H9 (cell line): ENCODE measurements around the gene ANKRD52. TPM values are rescaled to one million over a fixed set of nuclear protein-coding genes. Genes with fewer than 3 reads are reported as not detected.

Experiments
- DNase-seq: peaks from one replicate; pipeline ENCODE4 v3.0.0-alpha.2; 2017
- H2AFZ ChIP-seq: one replicate; pipeline ENCODE4 v1.6.1; 2013; ENCODE audit warnings: mild to moderate bottlenecking, low read length, control low read depth, moderate library complexity
- H2AK5ac ChIP-seq: 2 replicates; pipeline ENCODE4 v1.6.1; 2013; ENCODE audit warnings: low read length, control low read depth, mixed read lengths; ENCODE audit not compliant: insufficient read length
- H2BK120ac ChIP-seq: one replicate; pipeline ENCODE4 v1.6.1; 2013; ENCODE audit warnings: low read depth, mild to moderate bottlenecking, low read length, control low read depth, inconsistent platforms; ENCODE audit not compliant: poor library complexity, severe bottlenecking
- H2BK12ac ChIP-seq: 2 replicates; pipeline ENCODE4 v1.6.1; 2013; ENCODE audit warnings: low read length, control low read depth, mixed read lengths, low read depth; ENCODE audit not compliant: insufficient read length
- H2BK15ac ChIP-seq: 2 replicates; pipeline ENCODE4 v1.6.1; 2013; ENCODE audit warnings: low read depth, low read length, control low read depth
- H2BK20ac ChIP-seq: one replicate; pipeline ENCODE4 v1.6.1; 2013; ENCODE audit warnings: low read depth, mild to moderate bottlenecking, low read length, control low read depth, inconsistent platforms; ENCODE audit not compliant: poor library complexity, severe bottlenecking
- H2BK5ac ChIP-seq: 2 replicates; pipeline ENCODE4 v1.6.1; 2013; ENCODE audit warnings: low read length, control low read depth, mixed read lengths; ENCODE audit not compliant: insufficient read length
- H3K14ac ChIP-seq: 2 replicates; pipeline ENCODE4 v1.6.1; 2013; ENCODE audit warnings: low read length, control low read depth; ENCODE audit not compliant: insufficient read depth
- H3K18ac ChIP-seq: 2 replicates; pipeline ENCODE4 v1.6.1; 2013; ENCODE audit warnings: low read depth, mild to moderate bottlenecking, mixed read lengths, low read length, control low read depth; ENCODE audit not compliant: insufficient read length
- H3K23ac ChIP-seq: 2 replicates; pipeline ENCODE4 v1.6.1; 2013; ENCODE audit warnings: low read length, control low read depth, mixed read lengths, low read depth; ENCODE audit not compliant: insufficient read length
- H3K23me2 ChIP-seq: 2 replicates; pipeline ENCODE4 v1.6.1; 2013; ENCODE audit warnings: low read depth, mild to moderate bottlenecking, mixed read lengths, low read length, control low read depth; ENCODE audit not compliant: insufficient read length, poor library complexity, severe bottlenecking
- H3K27ac ChIP-seq: 2 replicates; pipeline ENCODE4 v1.5.1; 2013; ENCODE audit warnings: low read length, control low read depth, mixed read lengths, low read depth; ENCODE audit not compliant: insufficient read length
- H3K27me3 ChIP-seq: 2 replicates; pipeline ENCODE4 v1.6.1; 2013; ENCODE audit warnings: low read length, control low read depth, inconsistent platforms; ENCODE audit not compliant: insufficient read depth
- H3K4ac ChIP-seq: 2 replicates; pipeline ENCODE4 v1.6.1; 2013; ENCODE audit warnings: low read depth, mild to moderate bottlenecking, control low read depth, inconsistent platforms, low read length, moderate library complexity
- H3K4me1 ChIP-seq: 2 replicates; pipeline ENCODE4 v1.6.1; 2013; ENCODE audit warnings: low read length, control low read depth, inconsistent platforms; ENCODE audit not compliant: insufficient read depth
- H3K4me2 ChIP-seq: 2 replicates; pipeline ENCODE4 v1.6.1; 2013; ENCODE audit warnings: low read length, control low read depth, mixed read lengths; ENCODE audit not compliant: insufficient read length, insufficient read depth
- H3K56ac ChIP-seq: 2 replicates; pipeline ENCODE4 v1.6.1; 2013; ENCODE audit warnings: low read depth, mild to moderate bottlenecking, mixed read lengths, low read length, control low read depth; ENCODE audit not compliant: insufficient read length
- H3K79me1 ChIP-seq: 2 replicates; pipeline ENCODE4 v1.6.1; 2013; ENCODE audit warnings: low read depth, mild to moderate bottlenecking, moderate library complexity, low read length, control low read depth, inconsistent platforms; ENCODE audit not compliant: insufficient read depth, poor library complexity, severe bottlenecking
- H3K79me2 ChIP-seq: 2 replicates; pipeline ENCODE4 v1.6.1; 2013; ENCODE audit warnings: low read length, control low read depth, inconsistent platforms; ENCODE audit not compliant: insufficient read depth
- H3K9ac ChIP-seq: 2 replicates; pipeline ENCODE4 v1.6.1; 2013; ENCODE audit warnings: low read length, control low read depth, mixed read lengths; ENCODE audit not compliant: insufficient read length; ENCODE audit errors: extremely low read depth
- H3K9me3 ChIP-seq: one replicate; pipeline ENCODE4 v1.6.1; 2013; ENCODE audit warnings: low read depth, low read length, inconsistent platforms; ENCODE audit not compliant: control insufficient read depth
- H3T11ph ChIP-seq: one replicate; pipeline ENCODE4 v1.6.1; 2013; ENCODE audit warnings: mild to moderate bottlenecking, low read length, control low read depth, inconsistent platforms
- H4K20me1 ChIP-seq: one replicate; pipeline ENCODE4 v1.6.1; 2013; ENCODE audit not compliant: control insufficient read depth, insufficient read length, insufficient read depth
- H4K5ac ChIP-seq: 2 replicates; pipeline ENCODE4 v1.6.1; 2013; ENCODE audit warnings: low read depth, mild to moderate bottlenecking, mixed read lengths, low read length, control low read depth; ENCODE audit not compliant: insufficient read length
- H4K8ac ChIP-seq: replicated peaks from 2 replicates; pipeline ENCODE4 v1.6.1; 2013; ENCODE audit warnings: low read length, control low read depth, mixed read lengths, low read depth; ENCODE audit not compliant: insufficient read length
- H4K91ac ChIP-seq: 2 replicates; pipeline ENCODE4 v1.6.1; 2013; ENCODE audit warnings: low read depth, mild to moderate bottlenecking, moderate library complexity, mixed read lengths, low read length, control low read depth; ENCODE audit not compliant: insufficient read length
- H3K27ac Mint-ChIP-seq, 3 experiments: 2 replicates in 2 of 3; 3 replicates in 1 of 3; pipeline ENCODE4 v1.8.0; 2020 to 2021; ENCODE audit warnings: mixed read lengths in 3 of 3, mild to moderate bottlenecking in 1 of 3, moderate library complexity in 1 of 3
- H3K27me3 Mint-ChIP-seq: 2 replicates; pipeline ENCODE4 v1.8.0; 2021; ENCODE audit warnings: low read depth, mild to moderate bottlenecking, moderate library complexity, mixed read lengths
- H3K36me3 Mint-ChIP-seq, 3 experiments: 2 replicates in 2 of 3; 3 replicates in 1 of 3; pipeline ENCODE4 v1.8.0; 2020 to 2021; ENCODE audit warnings: low read depth in 3 of 3, mixed read lengths in 3 of 3; ENCODE audit not compliant: insufficient read depth in 1 of 3
- H3K4me1 Mint-ChIP-seq, 2 experiments: 2 replicates each; pipeline ENCODE4 v1.8.0; 2020; ENCODE audit warnings: mixed read lengths in 2 of 2
- H3K4me3 Mint-ChIP-seq, 2 experiments: 2 replicates in 1 of 2; 3 replicates in 1 of 2; pipeline ENCODE4 v1.8.0; 2020 to 2021; ENCODE audit warnings: mild to moderate bottlenecking in 2 of 2, mixed read lengths in 2 of 2, moderate library complexity in 1 of 2
- H3K9me3 Mint-ChIP-seq, 2 experiments: 2 replicates in 1 of 2; 3 replicates in 1 of 2; pipeline ENCODE4 v1.8.0; 2020; ENCODE audit warnings: mild to moderate bottlenecking in 2 of 2, mixed read lengths in 2 of 2, moderate library complexity in 1 of 2
- WGBS: extraction: QIAGEN DNeasy Blood & Tissue Kit; methylation state at CpG from one replicate; pipeline ENCODE4 v1.1.7; 2013; ENCODE audit warnings: missing lambda C conversion rate, low lambda C conversion rate, mixed read lengths; ENCODE audit not compliant: insufficient read length; ENCODE audit errors: extremely low coverage; 5-methylcytosine and 5-hydroxymethylcytosine counted together
- total RNA-seq: library from RNA; stranded (reverse); gene quantifications from 2 replicates; pipeline ENCODE4 v1.2.1, GENCODE V29; 2021
- TF ChIP-seq, protein P1 (sequence below): fragments of 200-600 bp; sonication (generic); conservative IDR thresholded peaks from 3 replicates; pipeline ENCODE4 v1.8.0; 2021; ENCODE audit warnings: antibody characterized with exemption, mild to moderate bottlenecking

The ANKRD52 gene
- total RNA-seq, 1 experiment from 2014 or later = 33.4 TPM

DNA sequence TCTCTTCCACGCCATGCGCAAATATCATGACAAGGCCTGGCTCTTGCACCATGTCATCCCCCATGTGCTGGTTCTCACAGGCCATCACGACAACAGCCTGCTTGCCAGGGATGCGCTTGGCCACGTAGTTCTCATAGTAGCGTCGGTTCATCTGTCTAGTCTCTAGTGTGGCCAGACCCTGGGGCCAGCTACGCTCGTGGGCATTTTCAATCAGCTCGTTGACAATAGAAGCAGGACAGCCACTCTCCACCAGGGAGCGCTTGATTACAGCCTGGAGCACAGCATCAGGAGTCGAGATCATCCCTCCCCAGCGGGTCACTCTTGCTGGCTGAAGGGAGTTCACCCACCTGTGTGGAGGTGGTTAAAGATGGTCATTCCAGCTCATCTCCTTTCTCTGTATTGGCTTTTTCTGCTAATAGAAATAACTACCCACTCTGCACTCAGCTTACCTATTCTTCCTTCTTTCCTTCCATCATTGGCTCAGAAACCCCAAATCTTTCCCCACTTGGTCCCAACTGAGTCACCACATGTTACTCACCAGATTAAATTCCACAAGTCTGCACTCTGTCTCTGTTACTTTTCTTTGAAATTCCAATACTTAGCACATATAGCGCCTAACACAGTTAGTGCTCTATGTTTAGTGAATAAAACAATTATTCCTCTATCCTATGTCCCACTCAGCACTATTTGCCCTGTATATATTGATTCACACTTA, 51.6 kb downstream of the ANKRD52 start:
- H3K27ac ChIP-seq = no peak overlapping the region
- no peak overlapping the region for H3K9ac ChIP-seq
- WGBS = no CpG with 5 or more reads among the region's 14 CpGs

More for the DNA sequence above, 51.6 kb downstream of the ANKRD52 start:
- no peak overlapping the region for H2AFZ ChIP-seq
- H3K18ac ChIP-seq = no peak overlapping the region
- H3K56ac ChIP-seq = no peak overlapping the region
- no peaks in the 10 kb centered on the region for H3K27me3 Mint-ChIP-seq
- no peaks in the 10 kb centered on the region for H3K79me2 ChIP-seq
- H3K4me3 Mint-ChIP-seq = no peak overlapping the region
- no peak overlapping the region for H3K23ac ChIP-seq
- H3K4me2 ChIP-seq = no peak overlapping the region
- no peak overlapping the region for H4K5ac ChIP-seq
- TF ChIP-seq, protein P1, sequence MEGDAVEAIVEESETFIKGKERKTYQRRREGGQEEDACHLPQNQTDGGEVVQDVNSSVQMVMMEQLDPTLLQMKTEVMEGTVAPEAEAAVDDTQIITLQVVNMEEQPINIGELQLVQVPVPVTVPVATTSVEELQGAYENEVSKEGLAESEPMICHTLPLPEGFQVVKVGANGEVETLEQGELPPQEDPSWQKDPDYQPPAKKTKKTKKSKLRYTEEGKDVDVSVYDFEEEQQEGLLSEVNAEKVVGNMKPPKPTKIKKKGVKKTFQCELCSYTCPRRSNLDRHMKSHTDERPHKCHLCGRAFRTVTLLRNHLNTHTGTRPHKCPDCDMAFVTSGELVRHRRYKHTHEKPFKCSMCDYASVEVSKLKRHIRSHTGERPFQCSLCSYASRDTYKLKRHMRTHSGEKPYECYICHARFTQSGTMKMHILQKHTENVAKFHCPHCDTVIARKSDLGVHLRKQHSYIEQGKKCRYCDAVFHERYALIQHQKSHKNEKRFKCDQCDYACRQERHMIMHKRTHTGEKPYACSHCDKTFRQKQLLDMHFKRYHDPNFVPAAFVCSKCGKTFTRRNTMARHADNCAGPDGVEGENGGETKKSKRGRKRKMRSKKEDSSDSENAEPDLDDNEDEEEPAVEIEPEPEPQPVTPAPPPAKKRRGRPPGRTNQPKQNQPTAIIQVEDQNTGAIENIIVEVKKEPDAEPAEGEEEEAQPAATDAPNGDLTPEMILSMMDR = peak; percentile 80
- no peaks in the 10 kb centered on the region for H3K9me3 ChIP-seq
- no peaks in the 10 kb centered on the region for H3K23me2 ChIP-seq
- no peaks in the 10 kb centered on the region for H3K9me3 Mint-ChIP-seq
- no peak overlapping the region; a peak in 1 of 7 replicates for H3K27ac Mint-ChIP-seq
- H4K91ac ChIP-seq = no peak overlapping the region
- no peak overlapping the region for H3K14ac ChIP-seq
- H3K27me3 ChIP-seq = no peaks in the 10 kb centered on the region
- no peak overlapping the region for H2BK20ac ChIP-seq
- H2AK5ac ChIP-seq = no peak overlapping the region
- H4K20me1 ChIP-seq = no peaks in the 10 kb centered on the region
- H3K4ac ChIP-seq = no peak overlapping the region
- peaks cover 36 to 71% (median 61%) of the 10 kb centered on the region in 3 experiments; a peak in 6 of 7 replicates for H3K36me3 Mint-ChIP-seq
- H3K4me1 ChIP-seq = no peaks in the 10 kb centered on the region
- H4K8ac ChIP-seq = no peak overlapping the region
- DNase-seq = peak; percentile 88
- no peaks in the 10 kb centered on the region for H3K79me1 ChIP-seq
- no peak overlapping the region for H2BK12ac ChIP-seq
- no peak overlapping the region for H2BK15ac ChIP-seq
- no peaks in the 10 kb centered on the region for H3K4me1 Mint-ChIP-seq
- H2BK5ac ChIP-seq = no peak overlapping the region
- H2BK120ac ChIP-seq = no peak overlapping the region
- H3T11ph ChIP-seq = no peak overlapping the region
